Measurements from ENCODE around the gene NRIP3. TPM values are rescaled to one million over a fixed set of nuclear protein-coding genes. Genes with fewer than 3 reads are reported as not detected.

NRIP3 gene
- total and polyA plus RNA-seq, 2 of the 13 experiments (the other 11 are each of a cell fraction or from before 2014, with no cell fraction given): 0.04 to 0.07 TPM

DNA sequence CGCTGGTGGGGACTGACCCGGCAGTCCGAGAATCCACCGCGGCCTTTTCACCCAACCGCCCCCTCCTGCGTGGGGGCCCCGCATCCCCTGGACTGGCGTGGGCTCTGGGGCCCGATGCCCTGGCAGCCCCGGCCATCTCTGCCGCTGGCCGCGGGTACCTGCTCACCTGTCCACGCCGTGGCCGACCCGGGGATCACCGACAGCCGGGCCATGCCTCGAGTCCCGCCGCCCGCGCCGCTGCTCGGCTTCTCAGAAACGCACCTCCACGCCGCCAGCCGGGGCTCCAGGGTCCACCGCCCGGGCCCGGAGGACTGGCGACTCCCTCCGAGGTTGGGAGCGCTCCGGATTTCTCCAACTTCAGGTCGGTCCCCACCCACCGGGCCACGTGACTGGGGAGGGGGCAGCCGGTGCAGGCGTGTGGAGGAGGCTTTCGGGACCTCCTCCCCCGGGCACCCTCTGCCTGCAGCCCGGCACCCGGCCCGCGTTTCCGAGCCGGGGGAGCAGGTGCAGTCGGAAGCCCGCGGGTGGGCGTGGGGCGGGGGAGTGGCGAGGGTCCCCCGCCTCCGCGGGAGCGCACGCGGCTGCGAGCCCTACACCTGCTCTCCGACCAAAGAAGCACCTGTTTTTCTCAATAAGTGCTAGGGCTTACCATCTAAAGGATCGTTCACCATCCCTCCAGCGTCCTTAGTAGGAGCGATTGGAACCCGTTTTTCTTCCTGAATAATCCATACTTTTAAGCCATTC is 554 bp upstream of the NRIP3 start (continued):
- TF ChIP-seq, protein P1, sequence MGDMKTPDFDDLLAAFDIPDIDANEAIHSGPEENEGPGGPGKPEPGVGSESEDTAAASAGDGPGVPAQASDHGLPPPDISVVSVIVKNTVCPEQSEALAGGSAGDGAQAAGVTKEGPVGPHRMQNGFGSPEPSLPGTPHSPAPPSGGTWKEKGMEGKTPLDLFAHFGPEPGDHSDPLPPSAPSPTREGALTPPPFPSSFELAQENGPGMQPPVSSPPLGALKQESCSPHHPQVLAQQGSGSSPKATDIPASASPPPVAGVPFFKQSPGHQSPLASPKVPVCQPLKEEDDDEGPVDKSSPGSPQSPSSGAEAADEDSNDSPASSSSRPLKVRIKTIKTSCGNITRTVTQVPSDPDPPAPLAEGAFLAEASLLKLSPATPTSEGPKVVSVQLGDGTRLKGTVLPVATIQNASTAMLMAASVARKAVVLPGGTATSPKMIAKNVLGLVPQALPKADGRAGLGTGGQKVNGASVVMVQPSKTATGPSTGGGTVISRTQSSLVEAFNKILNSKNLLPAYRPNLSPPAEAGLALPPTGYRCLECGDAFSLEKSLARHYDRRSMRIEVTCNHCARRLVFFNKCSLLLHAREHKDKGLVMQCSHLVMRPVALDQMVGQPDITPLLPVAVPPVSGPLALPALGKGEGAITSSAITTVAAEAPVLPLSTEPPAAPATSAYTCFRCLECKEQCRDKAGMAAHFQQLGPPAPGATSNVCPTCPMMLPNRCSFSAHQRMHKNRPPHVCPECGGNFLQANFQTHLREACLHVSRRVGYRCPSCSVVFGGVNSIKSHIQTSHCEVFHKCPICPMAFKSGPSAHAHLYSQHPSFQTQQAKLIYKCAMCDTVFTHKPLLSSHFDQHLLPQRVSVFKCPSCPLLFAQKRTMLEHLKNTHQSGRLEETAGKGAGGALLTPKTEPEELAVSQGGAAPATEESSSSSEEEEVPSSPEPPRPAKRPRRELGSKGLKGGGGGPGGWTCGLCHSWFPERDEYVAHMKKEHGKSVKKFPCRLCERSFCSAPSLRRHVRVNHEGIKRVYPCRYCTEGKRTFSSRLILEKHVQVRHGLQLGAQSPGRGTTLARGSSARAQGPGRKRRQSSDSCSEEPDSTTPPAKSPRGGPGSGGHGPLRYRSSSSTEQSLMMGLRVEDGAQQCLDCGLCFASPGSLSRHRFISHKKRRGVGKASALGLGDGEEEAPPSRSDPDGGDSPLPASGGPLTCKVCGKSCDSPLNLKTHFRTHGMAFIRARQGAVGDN (CRISPR knock-in tag; IDR thresholded peaks at IDR 0.05): peak; percentile 67
- TF ChIP-seq CHCHD3 (CRISPR knock-in tag; IDR thresholded peaks at IDR 0.05) (no peak), MTA1 (CRISPR knock-in tag; IDR thresholded peaks at IDR 0.05; ENCODE audit: borderline replicate concordance) (peak; percentile 55; the same call in 1 of the 2 replicates), ZMYM4 (CRISPR knock-in tag; IDR thresholded peaks at IDR 0.05) (no peak)

DNA sequence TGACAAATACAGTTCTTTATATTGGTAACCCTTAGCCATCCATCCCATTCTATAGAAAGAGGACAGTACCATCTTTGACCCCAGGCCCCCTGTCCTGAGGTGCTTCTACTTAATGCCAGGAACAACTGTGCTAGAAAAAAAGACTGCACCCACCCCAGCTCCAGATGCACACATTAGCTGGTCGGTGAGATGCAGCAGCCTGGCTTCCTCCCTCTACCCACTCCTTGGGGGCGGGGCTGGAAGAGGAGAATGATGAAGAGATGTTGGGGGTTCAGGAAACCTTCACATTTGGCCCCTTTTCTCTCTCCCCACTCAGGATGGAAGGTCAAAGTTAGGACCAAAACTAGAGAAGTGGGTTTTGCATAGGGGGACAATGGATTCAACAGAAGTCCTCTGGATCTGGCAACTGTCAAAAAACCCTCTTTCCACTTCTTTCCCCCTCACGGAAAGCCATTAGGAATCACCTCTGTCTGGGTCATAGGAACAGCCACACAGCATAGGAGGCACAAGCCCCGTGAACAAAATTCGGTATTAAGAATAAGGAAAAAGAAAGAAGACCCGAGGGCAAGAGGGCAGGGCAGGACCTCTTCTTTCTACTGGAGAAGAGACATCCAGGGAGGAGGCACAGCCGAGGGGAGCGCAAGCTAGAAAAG is 755 bp downstream of the NRIP3 start:
- Histone ChIP-seq H3K79me2 (ENCODE audit: insufficient read depth, low read length) (no peaks in the 10 kb centered on the region), H3K36me3 (replicated peaks in 1 of 2; ENCODE audit: control insufficient read depth in 1 of 2, insufficient read depth in 2 of 2, low read length in 2 of 2) (no peaks in the 10 kb centered on the region), H3K4me3 (replicated peaks in 1 of 3; ENCODE audit: insufficient read depth in 1 of 3, low read depth in 2 of 3, low read length in 3 of 3) (peak overlapping the region in 2 of 3 experiments; percentile 51 to 67; a peak in 2 of 6 replicates), H3K27me3 (ENCODE audit: control insufficient read depth in 1 of 2, insufficient read depth in 2 of 2, low read length in 2 of 2) (peaks cover 1 to 50% of the 10 kb centered on the region in 2 experiments), H4K20me1 (ENCODE audit: insufficient read depth, low read length) (no peaks in the 10 kb centered on the region), H3K9me3 (ENCODE audit: low read length) (no peaks in the 10 kb centered on the region), H3K4me2 (ENCODE audit: low read depth, low read length) (peak overlapping the region; percentile 79), H2AFZ (ENCODE audit: low read length) (no peak overlapping the region), H3K4me1 (ENCODE audit: insufficient read depth, low read length) (peaks cover 17% of the 10 kb centered on the region), H3K9ac (ENCODE audit: insufficient read depth, low read depth, low read length) (no peak overlapping the region), H3K27ac (ENCODE audit: extremely low read length, insufficient read depth, low read length) (no peak overlapping the region)
- no peak for DNase-seq (ENCODE audit: low spot score)
- in situ Hi-C loops (cut with HindIII; ENCODE audit: extremely low pct_ligation_motif_present, low pct_unique_long_range_greater_than_20kb): no loop called here
- 23% methylated on average over 8 of the region's 8 CpGs for WGBS (ENCODE audit: low lambda C conversion rate)
- CTCF ChIA-PET (ENCODE audit: low intra/inter-chr PET ratio, low total read pairs): no interaction called here
- no peak for FAIRE-seq
- POLR2A ChIA-PET: no interaction called here
- BruUV-seq (replicated peaks): no TSS peak
- intact Hi-C loops (cut with micrococcal nuclease; ENCODE audit: unreplicated experiment): no loop called here
- TF ChIP-seq EZH2 (conservative IDR thresholded peaks at IDR 0.05; ENCODE audit: low read depth, low read length) (peak; percentile 87; the same call in 1 of the 2 replicates), ZNF10 (CRISPR knock-in tag; IDR thresholded peaks at IDR 0.05; ENCODE audit: borderline replicate concordance, low read depth) (no peak), CHCHD3 (CRISPR knock-in tag; IDR thresholded peaks at IDR 0.05) (no peak)
- ATAC-seq: no peak
